ENCODE data around the gene RSL1D1. TPM values are rescaled to one million over a fixed set of nuclear protein-coding genes. Genes with fewer than 3 reads are reported as not detected.
"Not testable (repeated sequence)": the region's sequence is repeated elsewhere in the genome, so short reads cannot be mapped to it uniquely, and the experiment has no call there.

RSL1D1 gene
- polyA plus RNA-seq, 10 donors: 264 to 377 (median 306) TPM

DNA sequence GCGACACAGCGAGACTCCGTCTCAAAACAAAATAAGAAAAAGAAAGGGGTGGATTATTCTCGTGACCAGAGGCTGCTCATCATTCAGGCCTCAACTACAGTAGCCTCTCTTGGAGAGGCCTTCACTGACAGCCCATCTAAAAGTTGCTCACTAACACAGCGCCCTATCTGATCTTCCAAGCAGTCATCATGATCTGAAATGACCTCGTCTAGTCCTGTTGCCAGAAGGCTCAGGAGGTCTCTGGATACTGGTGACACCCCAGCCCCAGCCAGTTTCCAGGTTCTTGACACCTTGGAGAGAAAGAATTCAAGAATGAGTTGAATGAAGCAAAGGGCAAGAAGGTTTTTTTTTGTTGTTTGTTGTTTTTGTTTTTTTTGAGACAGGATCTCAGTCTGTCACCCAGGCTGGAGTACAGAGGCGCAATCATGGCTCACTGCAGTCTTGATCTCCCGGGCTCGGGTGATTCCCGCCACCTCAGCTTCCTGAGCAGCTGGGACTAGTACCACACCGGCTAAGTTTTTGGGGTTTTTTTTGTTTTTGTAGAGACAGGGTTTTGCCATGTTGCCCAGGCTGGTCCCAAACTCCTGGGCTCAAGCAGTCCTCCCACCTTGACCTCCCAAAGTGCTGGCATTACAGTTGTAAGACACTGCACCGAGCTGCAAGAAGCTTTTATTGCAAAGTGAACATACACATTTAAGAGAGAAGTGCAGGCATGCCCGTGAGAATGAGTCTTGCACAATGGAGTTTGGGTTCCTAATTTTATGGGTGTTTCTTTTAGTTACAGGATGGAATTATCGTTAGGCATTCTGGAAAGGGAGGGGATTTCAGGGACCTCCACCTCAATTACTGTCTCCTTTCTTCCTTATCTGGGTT, 51.6 kb downstream of the RSL1D1 start:
- DNase-seq: no peak

DNA sequence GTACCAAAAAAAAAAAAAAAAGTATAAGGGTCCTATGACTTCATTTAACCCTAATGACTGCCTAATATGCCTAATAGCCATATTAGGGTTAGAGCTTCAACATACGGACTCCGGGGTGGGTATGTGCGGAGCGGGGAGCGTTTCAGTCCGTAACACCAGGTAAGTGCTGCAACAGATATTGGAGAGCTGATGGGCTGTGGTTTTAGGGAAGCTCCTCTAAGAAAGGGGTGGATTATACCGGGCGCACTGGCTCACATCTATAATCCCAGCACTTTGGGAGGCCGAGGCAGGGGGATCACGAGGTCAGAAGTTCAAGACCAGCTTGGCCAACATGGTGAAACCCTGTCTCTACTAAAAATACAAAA, 52.3 kb downstream of the RSL1D1 start:
- DNase-seq: no peak

DNA sequence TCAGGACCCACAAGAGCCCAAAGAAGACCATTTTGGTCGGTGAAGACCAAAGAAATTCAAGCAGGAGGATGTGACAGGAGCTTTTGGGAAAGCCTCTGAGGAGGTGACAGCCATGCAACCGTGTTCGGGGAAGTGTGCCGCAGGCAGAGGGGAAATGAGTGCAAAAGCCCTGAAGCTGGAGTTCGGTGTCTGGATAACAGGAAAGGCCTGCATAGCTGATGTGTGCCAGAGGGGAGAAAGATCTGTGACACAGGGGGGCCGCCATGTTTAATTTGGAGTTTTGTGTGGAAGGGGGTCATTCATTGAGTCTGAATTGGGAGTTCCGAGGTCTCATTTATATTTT, 53.4 kb downstream of the RSL1D1 start:
- DNase-seq: no peak

DNA sequence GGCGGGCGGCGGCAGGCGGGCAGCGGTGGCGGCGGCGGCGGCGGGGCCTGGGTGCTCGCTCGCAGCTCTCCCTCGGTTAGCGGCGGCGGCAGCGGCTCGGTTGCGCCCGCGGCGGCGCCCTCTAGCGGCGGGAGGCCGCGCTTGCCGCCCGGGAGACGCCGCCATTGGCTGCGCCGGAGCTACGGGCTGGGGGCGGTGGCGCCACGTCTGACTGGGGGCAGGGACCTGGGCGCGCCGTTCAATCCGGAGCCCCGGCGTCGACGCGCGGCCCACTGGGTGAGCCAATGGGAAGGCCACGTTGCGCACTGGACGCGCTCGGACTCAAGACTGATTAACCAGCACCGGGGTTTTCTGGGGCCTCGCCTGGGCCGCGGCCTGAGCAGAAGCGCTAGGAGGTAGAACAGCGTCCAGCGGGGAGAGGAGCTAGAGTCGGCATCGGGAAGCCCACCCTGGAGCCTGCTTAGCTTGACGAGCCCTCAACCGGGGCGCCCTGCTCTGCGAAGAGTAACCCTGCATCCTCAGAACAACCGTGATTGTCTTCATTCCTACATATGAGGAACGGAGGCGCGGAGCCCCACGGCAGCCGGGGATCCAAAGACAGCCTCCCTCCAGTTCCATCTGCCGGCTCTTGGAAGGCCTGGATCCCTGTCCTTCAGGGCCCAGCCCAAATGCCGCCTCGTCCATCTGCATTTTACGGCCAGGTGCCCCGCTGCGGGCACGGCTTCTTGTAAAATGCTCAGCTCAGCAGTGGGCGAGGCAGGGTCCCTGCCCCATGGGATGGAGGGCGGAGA, 54.0 kb downstream of the RSL1D1 start, which contains the start of gene ZC3H7A:
Gene ZC3H7A (minus strand): TSS at position 93 of the 791 bp plus-strand sequence. CDS start 14,904 bp downstream, outside the sequence.
- DNase-seq: peak; percentile 97 to 99 (median 98)

DNA sequence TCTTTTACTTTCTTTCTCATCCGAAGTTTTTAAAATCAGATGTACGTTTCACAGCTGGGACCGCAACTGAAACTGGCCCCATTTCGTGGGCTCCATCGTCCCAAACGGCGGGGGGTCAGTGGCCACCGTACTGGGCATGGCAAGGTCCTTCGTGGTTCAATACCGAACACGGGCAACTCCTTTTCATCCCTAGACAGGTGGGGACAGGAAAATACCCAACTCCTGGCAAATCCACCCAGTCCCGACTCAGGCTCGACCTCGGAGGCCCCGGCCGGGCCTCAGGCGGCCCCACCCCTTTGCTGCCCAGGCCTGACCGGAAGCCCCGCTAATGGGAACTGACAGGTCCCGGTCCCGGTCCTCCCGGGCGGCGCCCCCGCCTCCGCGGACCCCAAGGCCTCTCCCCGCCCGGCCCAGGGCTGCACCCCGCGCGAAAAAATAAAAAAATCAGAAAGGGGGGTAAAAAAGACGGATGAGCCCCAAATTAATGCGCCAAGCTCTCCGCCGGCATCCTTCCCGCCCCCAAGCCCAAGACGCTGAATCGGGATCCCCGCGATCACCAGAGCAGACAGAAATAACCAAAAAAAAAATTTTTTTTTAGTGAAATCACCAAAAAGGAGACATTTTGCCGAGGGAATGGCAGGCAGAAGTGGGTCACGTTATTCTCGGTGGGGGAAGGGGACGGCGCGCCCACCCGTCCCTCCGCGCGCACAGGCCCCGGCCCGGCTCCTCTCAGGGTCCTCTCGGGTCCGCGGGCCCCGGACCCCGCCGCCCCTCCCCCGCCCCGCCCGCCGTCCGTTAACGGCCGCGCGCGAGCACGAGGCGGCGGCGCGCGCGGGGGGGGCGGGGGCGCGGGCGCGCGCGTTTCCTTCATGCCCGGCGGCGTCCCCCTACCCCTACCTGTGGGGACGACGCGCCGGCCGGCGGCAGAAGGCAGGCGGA, 54.8 kb downstream of the RSL1D1 start:
- DNase-seq: peak in 2 of 3 donors; percentile 67 to 82

DNA sequence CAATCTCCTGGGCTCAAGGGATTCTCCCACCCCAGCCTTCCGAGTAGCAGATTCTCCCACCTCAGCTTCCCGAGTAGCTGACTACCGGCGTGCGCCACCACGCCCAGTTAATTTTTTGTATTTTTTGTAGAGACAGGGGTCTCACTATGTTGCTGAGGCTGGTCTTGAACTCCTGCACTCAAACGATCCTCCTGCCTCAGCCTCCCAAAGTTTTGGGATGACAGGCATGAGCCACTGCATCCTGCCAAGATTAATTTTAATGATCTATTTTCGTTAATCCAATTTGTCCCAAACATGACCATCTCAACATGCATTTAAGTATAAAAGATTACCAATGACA, 55.5 kb downstream of the RSL1D1 start:
- no peak for DNase-seq

DNA sequence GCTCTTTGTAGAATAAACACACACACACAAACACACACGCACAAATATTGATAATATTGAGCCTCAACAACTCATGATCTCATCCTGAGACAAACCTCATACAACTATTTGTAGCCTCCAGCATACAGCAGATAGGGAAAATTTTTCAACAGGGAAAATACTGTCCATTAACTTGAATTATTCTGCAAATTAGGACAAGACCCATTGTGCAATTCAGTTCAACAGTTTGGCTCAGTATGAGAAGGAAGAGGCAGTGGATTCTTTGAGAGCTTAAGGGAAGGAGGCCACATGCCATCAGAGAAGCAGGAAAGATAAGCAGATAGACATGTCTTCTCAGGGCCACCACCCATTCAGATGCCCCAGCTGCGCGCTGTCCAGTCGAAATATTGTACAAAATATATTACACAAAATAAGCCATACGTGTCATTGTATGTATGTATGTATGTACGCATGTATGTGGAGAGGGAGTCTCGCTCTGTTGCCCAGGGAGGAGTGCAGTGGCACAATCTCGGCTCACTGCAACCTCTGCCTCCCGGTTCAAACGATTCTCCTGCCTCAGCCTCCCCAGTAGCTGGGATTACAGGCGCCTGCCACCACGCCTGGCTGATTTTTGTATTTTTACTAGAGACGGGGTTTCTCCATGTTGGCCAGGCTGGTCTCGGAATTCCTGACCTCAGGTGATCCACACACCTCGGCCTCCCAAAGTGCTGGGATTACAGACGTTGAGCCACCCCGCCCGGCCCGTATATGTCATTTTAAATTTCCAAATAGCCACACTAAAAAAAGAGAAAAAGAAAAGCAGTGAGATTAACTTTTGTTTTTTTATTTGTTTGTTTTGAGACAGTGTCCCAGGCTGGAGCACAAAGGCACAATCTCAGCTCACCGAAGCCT, 56.1 kb downstream of the RSL1D1 start:
- DNase-seq: no peak

DNA sequence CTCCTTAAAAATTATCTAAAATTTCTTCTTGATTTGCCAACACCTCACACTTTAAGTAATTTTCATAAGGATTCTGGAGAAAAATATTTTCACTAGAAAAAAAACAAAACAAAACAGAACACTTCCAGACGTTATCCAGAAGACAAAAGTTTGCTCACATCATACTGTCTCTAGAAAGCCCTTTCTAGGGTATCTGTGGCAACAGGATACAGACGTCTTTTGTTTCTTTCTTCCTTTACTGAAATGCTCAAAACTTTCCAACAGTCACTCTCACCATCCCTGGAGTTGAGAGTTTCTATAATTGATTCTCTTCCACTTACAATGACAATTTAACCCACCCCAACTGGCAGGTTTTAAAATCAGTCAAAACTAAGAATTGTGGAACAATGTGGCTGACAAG, 56.9 kb downstream of the RSL1D1 start:
- no peak for DNase-seq

DNA sequence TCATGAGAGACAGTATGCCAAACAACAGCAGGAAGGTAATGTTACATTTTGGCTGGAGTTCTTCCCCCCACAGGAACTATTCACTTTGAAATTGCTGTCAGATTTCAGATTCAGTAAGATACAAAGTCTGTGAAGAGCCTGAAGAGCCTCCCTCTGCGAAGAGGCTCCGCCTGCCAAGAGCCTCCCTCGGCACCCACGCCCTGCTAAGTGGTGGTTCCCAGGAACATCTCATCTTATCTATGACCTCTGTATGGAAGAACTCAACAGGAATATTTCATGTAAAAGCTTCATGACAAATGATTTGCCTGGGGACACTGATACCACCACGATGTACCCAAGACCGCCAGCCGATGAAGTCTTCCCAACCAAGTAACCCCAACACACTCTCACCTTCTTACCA, 57.5 kb downstream of the RSL1D1 start:
- no peak for DNase-seq

DNA sequence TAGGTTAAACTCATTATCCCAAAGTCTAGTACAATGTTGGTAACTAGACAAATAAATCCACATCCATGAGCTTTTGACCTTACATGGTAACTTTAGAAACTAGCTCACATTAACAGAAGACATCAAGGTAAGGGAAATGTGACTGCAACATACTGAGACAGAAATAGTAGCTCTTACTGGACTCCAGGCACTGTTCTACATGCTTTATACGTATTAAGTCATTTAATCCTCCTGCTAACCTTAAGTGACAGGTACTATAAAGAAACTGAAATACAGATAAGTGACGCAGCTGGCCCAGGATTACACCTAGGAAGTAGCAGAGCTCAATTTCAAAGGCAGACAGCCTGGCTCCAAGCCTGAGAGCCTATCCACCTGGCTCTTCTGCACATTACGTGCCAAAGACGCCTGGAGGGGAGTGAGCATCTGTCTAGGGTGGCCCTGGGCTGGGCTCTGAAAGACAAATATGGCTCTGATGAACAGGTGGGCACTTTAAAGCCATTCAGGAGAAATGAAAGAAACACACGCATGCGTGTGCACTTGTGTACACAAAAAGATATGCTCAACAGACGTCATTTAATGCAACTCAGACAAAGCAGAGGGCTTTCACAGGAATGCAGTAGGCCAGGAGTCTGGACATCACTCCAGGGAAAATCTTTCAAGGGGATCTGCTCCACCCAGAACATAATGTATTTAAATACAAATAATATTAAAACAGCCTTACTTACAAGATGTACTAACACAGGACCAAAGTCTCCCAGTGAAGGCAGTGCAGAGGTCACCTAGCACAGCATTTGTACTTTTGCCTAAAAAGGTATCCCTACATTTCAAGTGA, 58.7 kb downstream of the RSL1D1 start:
- DNase-seq: no peak

DNA sequence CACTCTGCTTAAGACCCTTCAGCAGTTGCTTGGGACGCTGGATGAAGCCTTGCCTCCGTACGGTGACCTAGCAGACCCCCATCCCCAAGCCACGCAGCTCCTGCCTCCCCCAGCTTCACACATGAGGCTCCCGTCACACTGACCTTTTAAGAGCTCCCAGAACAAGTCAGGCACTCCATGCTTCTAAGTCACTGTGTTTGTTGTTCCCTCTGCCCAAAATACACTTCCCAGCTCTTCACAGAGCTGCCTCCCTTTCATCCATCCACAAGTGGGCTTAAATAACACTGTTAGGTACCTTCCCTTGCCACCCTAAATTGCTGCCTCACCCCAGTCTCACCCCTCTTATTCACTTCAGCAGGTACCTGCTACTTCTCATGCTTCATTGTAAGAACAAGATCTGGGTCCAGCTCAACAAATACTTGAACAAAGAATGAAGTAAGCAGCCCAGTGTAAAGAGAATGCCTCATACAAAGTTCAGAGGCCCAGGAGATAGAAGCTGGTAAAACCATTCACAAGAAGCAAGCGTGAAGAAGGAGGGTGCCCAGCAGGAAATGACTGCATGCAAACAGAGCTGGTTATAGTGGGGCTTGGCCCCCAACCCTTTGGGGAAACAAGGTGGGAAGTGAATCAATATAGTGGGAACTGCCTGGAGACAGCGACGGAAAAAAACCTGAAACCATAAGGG, 60.1 kb downstream of the RSL1D1 start:
- no peak for DNase-seq

DNA sequence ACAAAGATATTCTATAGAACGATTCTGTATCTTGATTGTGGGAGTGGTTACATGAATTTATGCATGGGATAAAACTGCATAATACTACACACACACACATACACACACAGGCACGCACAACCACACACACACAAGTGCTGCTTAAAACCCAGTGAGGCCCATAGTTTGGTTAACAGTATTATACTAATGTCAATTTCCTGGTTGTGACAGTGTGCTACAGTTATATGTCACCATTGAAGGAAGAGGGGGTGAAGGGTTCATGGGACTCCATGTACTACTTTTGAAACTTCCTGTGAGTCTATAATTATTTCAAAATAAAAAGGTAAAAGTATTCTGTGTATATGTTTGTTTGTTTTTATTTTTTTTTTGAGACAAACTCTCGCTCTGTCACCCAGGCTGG, 62.4 kb downstream of the RSL1D1 start:
- no peak for DNase-seq

DNA sequence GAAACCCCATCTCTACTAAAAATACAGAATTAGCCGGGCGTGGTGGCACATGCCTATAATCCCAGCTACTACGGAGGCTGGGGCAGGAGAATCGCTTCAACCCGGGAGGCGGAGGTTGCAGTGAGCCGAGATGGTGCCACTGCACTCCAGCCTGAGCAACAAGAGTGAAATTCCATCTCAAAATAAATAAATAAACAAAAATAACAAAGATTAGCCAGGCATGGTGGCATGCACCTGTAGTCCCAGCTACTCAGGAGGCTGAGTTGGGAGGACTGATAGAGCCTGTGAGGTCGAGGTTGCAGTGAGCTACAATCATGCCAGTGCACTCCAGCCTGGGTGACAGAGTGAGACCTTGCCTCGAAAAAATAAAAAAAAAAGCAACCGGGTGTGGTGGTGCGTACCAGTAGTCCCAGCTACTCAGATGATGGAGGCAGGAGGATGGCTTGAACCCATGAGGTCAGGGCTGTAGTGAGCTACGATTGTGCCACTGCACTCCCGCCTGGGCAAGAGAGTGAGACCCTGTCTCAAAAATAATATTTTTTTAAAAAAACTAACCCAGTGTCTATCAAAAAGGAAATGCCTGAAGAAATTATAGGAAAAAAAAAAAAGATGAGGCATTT, 66.3 kb downstream of the RSL1D1 start:
- not testable (repeated sequence) for DNase-seq

DNA sequence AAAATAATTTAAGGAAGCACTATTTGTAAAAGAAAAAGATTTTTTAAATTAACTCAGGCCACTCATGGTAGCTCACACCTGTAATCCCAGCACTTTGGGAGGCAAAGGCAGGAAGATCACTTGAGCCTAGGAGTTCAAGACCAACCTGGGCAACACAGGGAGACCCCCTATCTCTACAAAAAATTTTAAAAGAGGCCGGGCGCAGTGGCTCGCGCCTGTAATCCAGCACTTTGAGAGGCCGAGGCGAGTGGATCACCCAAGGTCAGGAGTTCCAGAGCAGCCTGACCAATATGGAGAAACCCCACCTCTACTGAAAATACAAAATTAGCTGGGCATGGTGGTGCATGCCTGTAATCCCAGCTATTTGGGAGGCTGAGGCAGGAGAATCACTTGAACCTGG, 67.0 kb downstream of the RSL1D1 start:
- not testable (repeated sequence) for DNase-seq

DNA sequence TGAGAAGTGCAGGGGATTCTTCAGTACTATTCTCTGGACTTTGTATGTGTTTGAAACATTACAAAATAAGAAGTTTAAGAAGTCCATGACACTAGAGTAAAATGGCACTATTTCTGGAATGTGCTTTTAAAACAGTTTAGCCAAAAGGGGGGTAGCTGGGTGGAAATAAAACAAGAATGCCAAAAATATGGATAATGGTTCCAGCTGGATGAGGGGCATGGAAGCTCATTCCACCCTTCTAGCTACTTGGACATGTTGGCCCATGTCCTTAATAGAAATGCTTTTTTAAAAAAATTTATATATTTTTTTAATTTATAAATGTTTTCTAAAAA, 67.3 kb downstream of the RSL1D1 start:
- no peak for DNase-seq

All from muscle of back (tissue), 11 donors.